GM10266 (cell line): ENCODE data around the gene COL26A1.

ENCODE experiments used
- DNase-seq: peaks from one replicate; pipeline ENCODE4 v3.0.0; 2012; ENCODE audit errors: extremely low spot score
- TF ChIP-seq, protein P1 (sequence below): IDR thresholded peaks from 2 replicates; pipeline ENCODE4 v1.5.1; 2012; ENCODE audit warnings: mild to moderate bottlenecking, low read depth; ENCODE audit not compliant: control insufficient read depth, insufficient read depth; ENCODE audit errors: missing control alignments

The COL26A1 gene

DNA sequence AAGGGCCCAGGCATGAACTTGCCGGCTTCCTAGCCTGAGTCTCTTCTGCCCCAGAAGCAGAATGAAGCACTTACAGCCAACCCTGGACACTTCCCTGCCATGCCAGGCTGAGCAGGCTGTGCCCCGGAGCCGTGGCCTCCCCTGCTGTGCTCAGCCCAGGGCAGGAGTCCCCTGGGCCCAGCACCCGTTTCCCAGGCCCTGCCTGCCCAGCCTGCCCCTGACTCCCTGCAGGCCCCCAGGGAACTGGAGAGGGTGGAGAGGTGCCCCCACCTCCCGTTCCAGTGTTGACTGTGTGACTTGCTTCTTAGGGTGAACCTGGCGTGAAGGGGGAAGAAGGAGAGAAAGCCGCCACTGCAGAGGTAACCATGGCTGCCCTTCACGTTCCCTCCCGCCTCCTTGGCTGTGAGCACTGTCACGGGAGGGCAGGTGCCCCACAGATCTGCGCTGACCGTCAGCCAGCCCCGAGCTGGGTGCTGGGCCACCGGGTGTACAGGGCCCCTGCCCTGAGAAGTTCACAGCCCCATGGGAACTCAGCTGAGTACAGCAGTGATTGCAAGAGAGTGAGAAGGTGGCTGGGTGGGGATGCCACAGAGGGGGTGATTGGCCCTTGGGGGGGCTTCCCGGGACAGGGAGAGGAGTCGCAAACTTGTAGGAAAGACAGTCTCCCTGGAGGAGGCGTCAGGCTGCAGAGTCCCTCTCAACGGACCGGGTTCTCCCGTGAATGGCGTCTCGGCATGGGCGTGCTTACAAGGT, 190.5 kb downstream of the COL26A1 start:
- DNase-seq, result no peak
- TF ChIP-seq, protein P1, sequence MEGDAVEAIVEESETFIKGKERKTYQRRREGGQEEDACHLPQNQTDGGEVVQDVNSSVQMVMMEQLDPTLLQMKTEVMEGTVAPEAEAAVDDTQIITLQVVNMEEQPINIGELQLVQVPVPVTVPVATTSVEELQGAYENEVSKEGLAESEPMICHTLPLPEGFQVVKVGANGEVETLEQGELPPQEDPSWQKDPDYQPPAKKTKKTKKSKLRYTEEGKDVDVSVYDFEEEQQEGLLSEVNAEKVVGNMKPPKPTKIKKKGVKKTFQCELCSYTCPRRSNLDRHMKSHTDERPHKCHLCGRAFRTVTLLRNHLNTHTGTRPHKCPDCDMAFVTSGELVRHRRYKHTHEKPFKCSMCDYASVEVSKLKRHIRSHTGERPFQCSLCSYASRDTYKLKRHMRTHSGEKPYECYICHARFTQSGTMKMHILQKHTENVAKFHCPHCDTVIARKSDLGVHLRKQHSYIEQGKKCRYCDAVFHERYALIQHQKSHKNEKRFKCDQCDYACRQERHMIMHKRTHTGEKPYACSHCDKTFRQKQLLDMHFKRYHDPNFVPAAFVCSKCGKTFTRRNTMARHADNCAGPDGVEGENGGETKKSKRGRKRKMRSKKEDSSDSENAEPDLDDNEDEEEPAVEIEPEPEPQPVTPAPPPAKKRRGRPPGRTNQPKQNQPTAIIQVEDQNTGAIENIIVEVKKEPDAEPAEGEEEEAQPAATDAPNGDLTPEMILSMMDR, result no peak

DNA sequence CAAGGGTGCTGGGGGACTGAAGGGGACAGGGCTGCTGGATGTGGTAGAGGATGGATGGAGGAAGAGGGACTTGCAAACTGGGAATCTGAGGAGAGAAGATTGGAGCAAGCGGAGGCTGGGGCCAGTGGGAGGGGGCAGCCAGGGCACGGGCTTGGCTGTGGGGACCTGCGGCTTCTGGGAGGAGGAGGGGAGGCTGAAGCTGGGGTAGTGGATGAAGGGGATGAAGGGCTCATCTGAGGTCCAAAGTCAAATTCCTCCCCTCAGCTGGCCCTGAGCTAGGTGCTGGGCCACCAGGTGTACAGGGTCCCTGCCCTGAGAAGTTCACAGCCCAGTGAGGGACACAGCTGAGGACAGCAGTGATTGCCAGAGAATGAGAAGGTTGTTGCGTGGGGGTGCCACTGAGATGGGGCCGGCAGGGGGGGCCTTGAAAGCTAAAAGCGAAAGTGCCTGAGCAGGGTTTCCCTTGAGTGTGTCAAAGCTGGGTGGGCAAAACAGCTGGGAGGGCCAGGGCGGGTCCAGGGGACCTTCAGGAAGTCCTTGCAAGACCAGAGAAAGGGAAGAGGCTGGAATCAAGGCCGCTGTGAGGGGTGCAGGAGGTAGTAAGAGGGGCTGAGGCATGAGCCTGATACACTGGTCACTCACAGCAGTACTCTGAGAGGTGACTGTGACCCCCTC, 191.2 kb downstream of the COL26A1 start:
- TF ChIP-seq, protein P1, result no peak
- DNase-seq, result no peak

DNA sequence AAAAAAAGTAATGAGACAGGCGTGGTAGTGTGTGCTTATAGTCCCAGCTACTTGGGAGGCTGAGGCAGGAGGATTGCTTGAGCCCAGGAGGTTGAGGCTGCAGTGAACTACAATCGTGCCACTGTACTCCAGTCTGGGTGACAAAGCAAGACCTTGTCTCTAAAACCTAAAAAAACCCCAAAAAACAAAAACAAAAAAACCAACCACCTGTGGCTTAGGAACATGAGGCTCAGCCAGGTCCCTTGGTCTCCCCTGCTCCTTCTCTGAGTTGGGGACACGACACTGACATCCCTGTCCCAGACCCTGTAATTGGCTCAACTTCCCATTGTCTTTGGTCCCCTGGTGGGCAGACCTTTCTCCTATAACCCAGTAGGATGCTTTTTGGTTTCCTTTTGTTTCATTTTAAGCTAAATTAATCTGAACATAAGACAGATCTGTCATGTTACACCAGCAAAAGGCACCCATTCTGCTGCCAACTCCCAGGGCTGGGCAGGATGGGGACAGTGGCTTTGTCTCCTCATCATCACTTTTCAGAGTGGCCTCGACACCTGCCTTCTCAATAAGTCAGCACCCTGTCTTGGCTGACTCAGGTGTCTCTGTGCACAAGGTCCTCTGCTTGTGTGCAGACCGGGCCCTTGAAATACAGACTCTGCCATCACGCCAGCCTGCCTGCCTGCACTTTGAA, 192.1 kb downstream of the COL26A1 start:
- no peak for DNase-seq
- TF ChIP-seq, protein P1, result no peak

DNA sequence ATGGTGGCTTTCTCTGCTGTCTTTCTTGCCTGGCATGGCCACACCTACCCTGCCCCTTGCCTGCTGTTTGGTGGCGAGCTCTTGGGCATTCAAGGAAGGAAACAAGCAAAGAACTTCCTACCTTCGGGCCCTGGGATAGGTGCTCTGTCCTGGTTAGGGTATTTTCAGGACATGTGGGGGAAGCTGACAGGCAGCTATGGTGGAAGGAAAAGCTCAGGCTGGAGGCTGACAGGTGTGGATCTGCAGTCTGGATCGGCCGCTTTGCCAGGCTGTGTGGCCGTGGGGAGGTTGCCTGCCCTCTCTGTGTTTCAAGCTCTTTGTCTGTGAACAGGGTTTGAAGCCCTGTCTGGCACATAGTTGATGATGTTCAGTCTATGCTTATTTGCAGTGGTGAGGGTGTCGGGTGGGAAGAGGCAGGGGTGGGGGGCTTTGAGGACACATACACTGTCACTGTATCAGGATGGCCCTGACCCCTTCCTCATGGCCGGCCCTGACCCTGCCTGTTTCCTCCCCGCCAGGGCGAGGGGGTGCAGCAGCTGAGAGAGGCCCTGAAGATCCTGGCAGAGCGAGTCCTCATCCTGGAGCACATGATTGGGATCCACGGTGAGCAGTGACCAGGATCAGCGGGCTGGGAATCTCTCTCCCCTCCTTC, 192.7 kb downstream of the COL26A1 start:
- TF ChIP-seq, protein P1, result no peak
- DNase-seq, result no peak

DNA sequence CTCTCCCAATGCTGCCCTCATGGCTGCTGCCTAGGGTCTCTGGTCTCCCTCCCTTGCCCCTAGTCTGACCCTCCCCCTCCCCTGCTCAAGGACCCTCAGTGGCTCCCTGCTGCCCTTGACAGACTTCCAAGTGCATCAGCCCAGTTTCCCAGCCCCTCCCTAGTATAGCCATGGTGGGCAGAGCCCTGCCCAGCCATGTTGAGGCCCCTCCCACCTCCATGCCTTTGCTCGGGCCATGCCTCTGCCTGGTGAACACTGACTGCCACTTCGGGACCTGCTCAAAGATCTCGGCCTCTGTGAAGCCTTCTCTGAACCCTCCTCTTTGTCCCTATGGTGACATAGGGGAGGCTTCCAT, 193.2 kb downstream of the COL26A1 start:
- TF ChIP-seq, protein P1, result no peak
- DNase-seq, result no peak

DNA sequence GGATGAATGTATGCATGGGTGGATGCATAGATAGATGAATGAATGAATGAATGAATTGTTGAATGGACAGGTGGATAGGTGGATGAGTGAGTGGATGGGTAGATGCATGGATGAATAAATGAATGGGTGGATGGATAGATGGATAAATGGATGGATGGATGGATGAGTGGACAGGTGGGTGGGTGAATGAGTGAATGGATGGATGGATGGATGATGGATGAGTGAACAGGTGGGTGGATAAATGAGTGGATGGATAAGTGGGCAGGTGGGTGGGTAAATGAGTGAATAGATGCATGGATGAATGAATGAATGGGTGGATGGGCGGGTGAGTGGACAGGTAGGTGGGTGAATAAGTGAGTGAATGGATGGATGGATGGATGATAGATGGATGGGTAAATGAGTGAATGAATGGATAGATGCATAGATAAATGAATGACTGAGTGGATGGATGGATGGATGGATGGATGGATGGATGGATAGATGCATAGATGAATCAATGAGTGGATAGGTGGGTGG, 193.8 kb downstream of the COL26A1 start:
- TF ChIP-seq, protein P1, result no peak
- no peak for DNase-seq
